ENCODE measurements around the gene NKX2-3. TPM values are rescaled to one million over a fixed set of nuclear protein-coding genes. Genes with fewer than 3 reads are reported as not detected.

The NKX2-3 gene
- total RNA-seq, 3 donors from 2014 or later, result 4.9 to 38.5 (median 11.0) TPM

GRCh38 chr10:99520040-99520846, 12.5 kb upstream of the NKX2-3 start:
- Histone ChIP-seq H3K4me1 (ENCODE audit: low read depth) (peaks cover 8% of the 10 kb centered on the region), H3K36me3 (ENCODE audit: low read depth) (no peaks in the 10 kb centered on the region), H3K4me3 (no peak overlapping the region), H3K9me3 (no peaks in the 10 kb centered on the region)
- intact Hi-C loops (cut with DNase I, micrococcal nuclease), result no loop called here
- no peak for TF ChIP-seq CTCF (IDR thresholded peaks at IDR 0.05)
- DNase-seq (peak in 2 of 3 donors; percentile 23 to 40), ATAC-seq (peak; percentile 50)

- intact Hi-C loops (cut with DNase I, micrococcal nuclease), result no loop called here
- DNase-seq (peak in 1 of 3 donors; percentile 6), ATAC-seq (peak; percentile 20)
- no peaks in the 10 kb centered on the region for H3K36me3 ChIP-seq (ENCODE audit: low read depth)
- H3K9me3 ChIP-seq, result no peaks in the 10 kb centered on the region
- H3K4me1 ChIP-seq (ENCODE audit: low read depth), result peaks cover 8% of the 10 kb centered on the region
- no peak for TF ChIP-seq CTCF (IDR thresholded peaks at IDR 0.05)
- no peak overlapping the region for H3K4me3 ChIP-seq
Measured at GRCh38 chr10:99520847-99521764, 11.6 kb upstream of the NKX2-3 start.

GRCh38 chr10:99521765-99522469, 10.8 kb upstream of the NKX2-3 start:
- intact Hi-C loops (cut with DNase I, micrococcal nuclease), result no loop called here
- no peak for TF ChIP-seq CTCF (IDR thresholded peaks at IDR 0.05)
- peak; percentile 40 to 50 (median 40) for DNase-seq
- peak; percentile 35 for ATAC-seq
- Histone ChIP-seq H3K9me3 (no peaks in the 10 kb centered on the region), H3K4me1 (ENCODE audit: low read depth) (peaks cover 8% of the 10 kb centered on the region), H3K36me3 (ENCODE audit: low read depth) (no peaks in the 10 kb centered on the region), H3K4me3 (no peak overlapping the region)

GRCh38 chr10:99522470-99523250, 10.1 kb upstream of the NKX2-3 start:
- no peak for TF ChIP-seq CTCF (IDR thresholded peaks at IDR 0.05)
- Histone ChIP-seq H3K4me1 (ENCODE audit: low read depth) (peaks cover 8% of the 10 kb centered on the region), H3K9me3 (no peaks in the 10 kb centered on the region), H3K36me3 (ENCODE audit: low read depth) (no peaks in the 10 kb centered on the region), H3K4me3 (no peak overlapping the region)
- intact Hi-C loops (cut with DNase I, micrococcal nuclease), result no loop called here
- DNase-seq (peak in 2 of 3 donors; percentile 35 to 51), ATAC-seq (peak; percentile 9)

Measured in mucosa of descending colon (tissue), 3 donors.